22Rv1 (cell line): ENCODE measurements around the gene POLA1.

Experiments used
- ZFX ChIP-seq: fragments of 450-650 bp; IDR thresholded peaks from 2 replicates; pipeline ENCODE4 v1.6.1; 2017; ENCODE audit warnings: antibody characterized with exemption, borderline replicate concordance
- TF ChIP-seq, protein P1 (sequence below): fragments of 450-650 bp; IDR thresholded peaks from 2 replicates; pipeline ENCODE4 v1.5.1; 2017; ENCODE audit warnings: mild to moderate bottlenecking

- TF ChIP-seq, protein P1, sequence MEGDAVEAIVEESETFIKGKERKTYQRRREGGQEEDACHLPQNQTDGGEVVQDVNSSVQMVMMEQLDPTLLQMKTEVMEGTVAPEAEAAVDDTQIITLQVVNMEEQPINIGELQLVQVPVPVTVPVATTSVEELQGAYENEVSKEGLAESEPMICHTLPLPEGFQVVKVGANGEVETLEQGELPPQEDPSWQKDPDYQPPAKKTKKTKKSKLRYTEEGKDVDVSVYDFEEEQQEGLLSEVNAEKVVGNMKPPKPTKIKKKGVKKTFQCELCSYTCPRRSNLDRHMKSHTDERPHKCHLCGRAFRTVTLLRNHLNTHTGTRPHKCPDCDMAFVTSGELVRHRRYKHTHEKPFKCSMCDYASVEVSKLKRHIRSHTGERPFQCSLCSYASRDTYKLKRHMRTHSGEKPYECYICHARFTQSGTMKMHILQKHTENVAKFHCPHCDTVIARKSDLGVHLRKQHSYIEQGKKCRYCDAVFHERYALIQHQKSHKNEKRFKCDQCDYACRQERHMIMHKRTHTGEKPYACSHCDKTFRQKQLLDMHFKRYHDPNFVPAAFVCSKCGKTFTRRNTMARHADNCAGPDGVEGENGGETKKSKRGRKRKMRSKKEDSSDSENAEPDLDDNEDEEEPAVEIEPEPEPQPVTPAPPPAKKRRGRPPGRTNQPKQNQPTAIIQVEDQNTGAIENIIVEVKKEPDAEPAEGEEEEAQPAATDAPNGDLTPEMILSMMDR, result no peak
- no peak for TF ChIP-seq ZFX
These were observed 227.1 kb downstream of the POLA1 start for GRCh38 chrX:24920769-24921168.
